Measurements from ENCODE around the gene NOX3. TPM values are rescaled to one million over a fixed set of nuclear protein-coding genes. Genes with fewer than 3 reads are reported as not detected.

The NOX3 gene
- total RNA-seq, 1 experiment from 2014 or later, result not detected

DNA sequence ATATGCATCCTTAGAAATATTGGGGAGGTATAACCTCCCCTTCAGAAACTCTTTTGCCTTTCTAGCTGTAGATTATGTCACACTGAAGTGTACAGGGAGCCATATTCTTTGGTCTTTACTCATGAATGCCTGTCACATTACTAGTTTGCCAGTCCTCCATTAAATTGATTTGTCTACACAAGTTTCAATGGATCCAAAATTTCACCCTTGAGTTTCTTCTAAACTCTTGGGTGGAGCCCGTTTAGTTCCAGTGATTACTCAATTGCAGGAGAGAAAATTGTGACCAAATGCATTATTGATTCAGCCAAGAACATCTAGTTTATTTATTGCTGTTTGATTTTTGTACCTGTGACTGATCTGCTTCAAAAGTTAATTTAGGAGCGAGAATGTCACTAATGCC is 81.0 kb downstream of the NOX3 start:
- Histone ChIP-seq H2BK120ac (ENCODE audit: low read depth, low read length, poor library complexity, severe bottlenecking) (no peak overlapping the region), H4K20me1 (ENCODE audit: control insufficient read depth, insufficient read depth, insufficient read length) (no peaks in the 10 kb centered on the region), H2AFZ (ENCODE audit: low read length) (no peak overlapping the region), H4K91ac (ENCODE audit: insufficient read length, low read depth, low read length) (no peak overlapping the region), H3K23ac (ENCODE audit: insufficient read length, low read depth, low read length) (no peak overlapping the region), H3K79me1 (ENCODE audit: insufficient read depth, low read depth, low read length, poor library complexity, severe bottlenecking) (no peaks in the 10 kb centered on the region), H3K27me3 (ENCODE audit: insufficient read depth, low read length) (no peaks in the 10 kb centered on the region), H2AK5ac (ENCODE audit: insufficient read length, low read length) (no peak overlapping the region), H2BK12ac (ENCODE audit: insufficient read length, low read depth, low read length) (no peak overlapping the region), H3K56ac (ENCODE audit: insufficient read length, low read depth, low read length) (no peak overlapping the region), H3K4me1 (ENCODE audit: insufficient read depth, low read length) (no peaks in the 10 kb centered on the region), H2BK15ac (ENCODE audit: low read depth, low read length) (no peak overlapping the region), H3K23me2 (ENCODE audit: insufficient read length, low read depth, low read length, poor library complexity, severe bottlenecking) (no peaks in the 10 kb centered on the region), H3K14ac (ENCODE audit: insufficient read depth, low read length) (no peak overlapping the region), H3K79me2 (ENCODE audit: insufficient read depth, low read length) (no peaks in the 10 kb centered on the region), H3K9me3 (ENCODE audit: control insufficient read depth, low read depth, low read length) (no peaks in the 10 kb centered on the region), H3T11ph (ENCODE audit: low read length) (no peak overlapping the region), H3K27ac (ENCODE audit: insufficient read length, low read depth, low read length) (no peak overlapping the region), H3K18ac (ENCODE audit: insufficient read length, low read depth, low read length) (no peak overlapping the region), H4K8ac (replicated peaks; ENCODE audit: insufficient read length, low read depth, low read length) (no peak overlapping the region), H2BK20ac (ENCODE audit: low read depth, low read length, poor library complexity, severe bottlenecking) (no peak overlapping the region), H3K4me2 (ENCODE audit: insufficient read depth, insufficient read length, low read length) (no peak overlapping the region), H3K4ac (ENCODE audit: low read depth, low read length) (no peak overlapping the region), H2BK5ac (ENCODE audit: insufficient read length, low read length) (no peak overlapping the region), H3K9ac (ENCODE audit: extremely low read depth, insufficient read length, low read length) (no peak overlapping the region), H4K5ac (ENCODE audit: insufficient read length, low read depth, low read length) (no peak overlapping the region)
- no CpG with 5 or more reads among the region's 2 CpGs for WGBS (ENCODE audit: extremely low coverage, insufficient read length, low lambda C conversion rate)
- no peak for DNase-seq
- Mint-ChIP-seq H3K36me3 (ENCODE audit: insufficient read depth in 1 of 3, low read depth in 3 of 3) (no peaks in the 10 kb centered on the region), H3K4me3 (no peak overlapping the region), H3K4me1 (no peaks in the 10 kb centered on the region), H3K9me3 (no peaks in the 10 kb centered on the region), H3K27me3 (ENCODE audit: low read depth) (0 out of 2 replicates have a peak, but pooled peaks cover 1% of the 10 kb centered on the region), H3K27ac (no peak overlapping the region)
- TF ChIP-seq CTCF (conservative IDR thresholded peaks at IDR 0.05), result no peak
